ENCODE data around the gene FZD10. TPM values are rescaled to one million over a fixed set of nuclear protein-coding genes. Genes with fewer than 3 reads are reported as not detected.

The FZD10 gene
- total and polyA plus RNA-seq, 2 donors: 0.37 to 0.57 TPM

- Histone ChIP-seq H3K27ac (ENCODE audit: low read depth in 1 of 2, low read length in 1 of 2) (no peak overlapping the region), H3K4me1 (ENCODE audit: control insufficient read depth in 2 of 2, insufficient read depth in 2 of 2, low read length in 2 of 2) (peaks cover 0 to 2% of the 10 kb centered on the region in 2 donors), H3K27me3 (ENCODE audit: control insufficient read depth in 2 of 2, insufficient read depth in 1 of 2, low read length in 1 of 2) (peaks cover 0 to 2% of the 10 kb centered on the region in 2 donors), H3K36me3 (ENCODE audit: control insufficient read depth in 2 of 2, insufficient read depth in 2 of 2, low read length in 1 of 2) (no peaks in the 10 kb centered on the region), H3K9me3 (ENCODE audit: control insufficient read depth in 2 of 2, insufficient read depth in 1 of 2, low read length in 1 of 2) (no peaks in the 10 kb centered on the region), H3K4me3 (ENCODE audit: low read length in 2 of 2) (no peak overlapping the region)
- WGBS: 56% methylated on average over 26 of the region's 26 CpGs
- DNase-seq (ENCODE audit: low read depth in 6 of 9, low spot score in 9 of 9): no peak
Measured at GRCh38 chr12:130137040-130138018, 24.9 kb upstream of the FZD10 start.

GRCh38 chr12:130138478-130138877 is 23.8 kb upstream of the FZD10 start:
- DNase-seq (ENCODE audit: low read depth in 6 of 9, low spot score in 9 of 9): no peak
- peaks cover 0 to 2% of the 10 kb centered on the region in 2 donors for H3K27me3 ChIP-seq (ENCODE audit: control insufficient read depth in 2 of 2, insufficient read depth in 1 of 2, low read length in 1 of 2)
- peaks cover 0 to 2% of the 10 kb centered on the region in 2 donors for H3K4me1 ChIP-seq (ENCODE audit: control insufficient read depth in 2 of 2, insufficient read depth in 2 of 2, low read length in 2 of 2)
- H3K36me3 ChIP-seq (ENCODE audit: control insufficient read depth in 2 of 2, insufficient read depth in 2 of 2, low read length in 1 of 2): no peaks in the 10 kb centered on the region
- no peak overlapping the region for H3K27ac ChIP-seq (ENCODE audit: low read depth in 1 of 2, low read length in 1 of 2)
- H3K4me3 ChIP-seq (ENCODE audit: low read length in 2 of 2): no peak overlapping the region
- H3K9me3 ChIP-seq (ENCODE audit: control insufficient read depth in 2 of 2, insufficient read depth in 1 of 2, low read length in 1 of 2): no peaks in the 10 kb centered on the region
- WGBS: 89% methylated on average over 20 of the region's 20 CpGs

GRCh38 chr12:130139567-130140421 is 22.5 kb upstream of the FZD10 start:
- no peak for DNase-seq (ENCODE audit: low read depth in 6 of 9, low spot score in 9 of 9)
- H3K27ac ChIP-seq (ENCODE audit: low read depth in 1 of 2, low read length in 1 of 2): no peak overlapping the region
- WGBS: 74% methylated on average over 25 of the region's 25 CpGs

GRCh38 chr12:130141105-130141504 is 21.2 kb upstream of the FZD10 start:
- Histone ChIP-seq H3K9me3 (ENCODE audit: control insufficient read depth in 2 of 2, insufficient read depth in 1 of 2, low read length in 1 of 2) (no peaks in the 10 kb centered on the region), H3K27me3 (ENCODE audit: control insufficient read depth in 2 of 2, insufficient read depth in 1 of 2, low read length in 1 of 2) (peaks cover 0 to 4% of the 10 kb centered on the region in 2 donors), H3K27ac (ENCODE audit: low read depth in 1 of 2, low read length in 1 of 2) (no peak overlapping the region), H3K36me3 (ENCODE audit: control insufficient read depth in 2 of 2, insufficient read depth in 2 of 2, low read length in 1 of 2) (no peaks in the 10 kb centered on the region), H3K4me3 (ENCODE audit: low read length in 2 of 2) (no peak overlapping the region), H3K4me1 (ENCODE audit: control insufficient read depth in 2 of 2, insufficient read depth in 2 of 2, low read length in 2 of 2) (peaks cover 0 to 2% of the 10 kb centered on the region in 2 donors)
- DNase-seq (ENCODE audit: low read depth in 6 of 9, low spot score in 9 of 9): no peak
- 82% methylated on average over 11 of the region's 11 CpGs for WGBS

More at GRCh38 chr12:130139567-130140421, 22.5 kb upstream of the FZD10 start:
- H3K4me1 ChIP-seq (ENCODE audit: control insufficient read depth in 2 of 2, insufficient read depth in 2 of 2, low read length in 2 of 2): peaks cover 0 to 2% of the 10 kb centered on the region in 2 donors
- H3K27me3 ChIP-seq (ENCODE audit: control insufficient read depth in 2 of 2, insufficient read depth in 1 of 2, low read length in 1 of 2): peaks cover 0 to 2% of the 10 kb centered on the region in 2 donors
- H3K9me3 ChIP-seq (ENCODE audit: control insufficient read depth in 2 of 2, insufficient read depth in 1 of 2, low read length in 1 of 2): no peaks in the 10 kb centered on the region
- no peak overlapping the region for H3K4me3 ChIP-seq (ENCODE audit: low read length in 2 of 2)
- H3K36me3 ChIP-seq (ENCODE audit: control insufficient read depth in 2 of 2, insufficient read depth in 2 of 2, low read length in 1 of 2): no peaks in the 10 kb centered on the region

- Histone ChIP-seq H3K4me3 (ENCODE audit: low read length in 2 of 2) (no peak overlapping the region), H3K9me3 (ENCODE audit: control insufficient read depth in 2 of 2, insufficient read depth in 1 of 2, low read length in 1 of 2) (no peaks in the 10 kb centered on the region), H3K27ac (ENCODE audit: low read depth in 1 of 2, low read length in 1 of 2) (no peak overlapping the region), H3K36me3 (ENCODE audit: control insufficient read depth in 2 of 2, insufficient read depth in 2 of 2, low read length in 1 of 2) (no peaks in the 10 kb centered on the region), H3K4me1 (ENCODE audit: control insufficient read depth in 2 of 2, insufficient read depth in 2 of 2, low read length in 2 of 2) (no peaks in the 10 kb centered on the region), H3K27me3 (ENCODE audit: control insufficient read depth in 2 of 2, insufficient read depth in 1 of 2, low read length in 1 of 2) (peaks cover 0 to 4% of the 10 kb centered on the region in 2 donors)
- 76% methylated on average over 18 of the region's 18 CpGs for WGBS
- no peak for DNase-seq (ENCODE audit: low read depth in 6 of 9, low spot score in 9 of 9)
Measured at GRCh38 chr12:130141901-130142683, 20.2 kb upstream of the FZD10 start.

- peaks cover 0 to 2% of the 10 kb centered on the region in 2 donors for H3K27me3 ChIP-seq (ENCODE audit: control insufficient read depth in 2 of 2, insufficient read depth in 1 of 2, low read length in 1 of 2)
- DNase-seq (ENCODE audit: low read depth in 6 of 9, low spot score in 9 of 9): no peak
- H3K4me3 ChIP-seq (ENCODE audit: low read length in 2 of 2): no peak overlapping the region
- WGBS: 85% methylated on average over 14 of the region's 14 CpGs
- no peaks in the 10 kb centered on the region for H3K4me1 ChIP-seq (ENCODE audit: control insufficient read depth in 2 of 2, insufficient read depth in 2 of 2, low read length in 2 of 2)
- no peaks in the 10 kb centered on the region for H3K9me3 ChIP-seq (ENCODE audit: control insufficient read depth in 2 of 2, insufficient read depth in 1 of 2, low read length in 1 of 2)
- no peak overlapping the region for H3K27ac ChIP-seq (ENCODE audit: low read depth in 1 of 2, low read length in 1 of 2)
- H3K36me3 ChIP-seq (ENCODE audit: control insufficient read depth in 2 of 2, insufficient read depth in 2 of 2, low read length in 1 of 2): no peaks in the 10 kb centered on the region
Measured at GRCh38 chr12:130142736-130143135, 19.5 kb upstream of the FZD10 start.

GRCh38 chr12:130143136-130143535 is 19.1 kb upstream of the FZD10 start:
- no peak overlapping the region for H3K27ac ChIP-seq (ENCODE audit: low read depth in 1 of 2, low read length in 1 of 2)
- DNase-seq (ENCODE audit: low read depth in 6 of 9, low spot score in 9 of 9): no peak
- 88% methylated on average over 9 of the region's 9 CpGs for WGBS

GRCh38 chr12:130144256-130144655 is 18.0 kb upstream of the FZD10 start:
- H3K27ac ChIP-seq (ENCODE audit: low read depth in 1 of 2, low read length in 1 of 2): no peak overlapping the region
- no peak for DNase-seq (ENCODE audit: low read depth in 6 of 9, low spot score in 9 of 9)
- H3K4me3 ChIP-seq (ENCODE audit: low read length in 2 of 2): no peak overlapping the region
- H3K36me3 ChIP-seq (ENCODE audit: control insufficient read depth in 2 of 2, insufficient read depth in 2 of 2, low read length in 1 of 2): no peaks in the 10 kb centered on the region
- H3K4me1 ChIP-seq (ENCODE audit: control insufficient read depth in 2 of 2, insufficient read depth in 2 of 2, low read length in 2 of 2): no peaks in the 10 kb centered on the region
- H3K9me3 ChIP-seq (ENCODE audit: control insufficient read depth in 2 of 2, insufficient read depth in 1 of 2, low read length in 1 of 2): no peaks in the 10 kb centered on the region
- H3K27me3 ChIP-seq (ENCODE audit: control insufficient read depth in 2 of 2, insufficient read depth in 1 of 2, low read length in 1 of 2): peaks cover 0 to 2% of the 10 kb centered on the region in 2 donors
- WGBS: 94% methylated on average over 10 of the region's 10 CpGs

More at GRCh38 chr12:130143136-130143535, 19.1 kb upstream of the FZD10 start:
- Histone ChIP-seq H3K36me3 (ENCODE audit: control insufficient read depth in 2 of 2, insufficient read depth in 2 of 2, low read length in 1 of 2) (no peaks in the 10 kb centered on the region), H3K4me1 (ENCODE audit: control insufficient read depth in 2 of 2, insufficient read depth in 2 of 2, low read length in 2 of 2) (no peaks in the 10 kb centered on the region), H3K9me3 (ENCODE audit: control insufficient read depth in 2 of 2, insufficient read depth in 1 of 2, low read length in 1 of 2) (no peaks in the 10 kb centered on the region), H3K27me3 (ENCODE audit: control insufficient read depth in 2 of 2, insufficient read depth in 1 of 2, low read length in 1 of 2) (peaks cover 0 to 2% of the 10 kb centered on the region in 2 donors), H3K4me3 (ENCODE audit: low read length in 2 of 2) (no peak overlapping the region)

All from thymus (tissue), 11 donors.